ENCODE measurements around the gene OGT.

GRCh38 chrX:71489540-71489939 lies 43.4 kb upstream of the OGT start:
- TF ChIP-seq REST (IDR thresholded peaks at IDR 0.05; ENCODE audit: insufficient replicate concordance, low read depth) (no peak), CTCF (IDR thresholded peaks at IDR 0.05; ENCODE audit: insufficient read depth, low read length) (no peak), POLR2AphosphoS5 (IDR thresholded peaks at IDR 0.05; ENCODE audit: low read depth) (no peak)

All from HL-60 (cell line).